ENCODE data around the gene DRD5. TPM values are rescaled to one million over a fixed set of nuclear protein-coding genes. Genes with fewer than 3 reads are reported as not detected.
"Not testable (repeated sequence)": the region's sequence is repeated elsewhere in the genome, so short reads cannot be mapped to it uniquely, and the experiment has no call there.

DRD5 gene
- not detected for total RNA-seq
- long read RNA-seq: 0 reads

DNA sequence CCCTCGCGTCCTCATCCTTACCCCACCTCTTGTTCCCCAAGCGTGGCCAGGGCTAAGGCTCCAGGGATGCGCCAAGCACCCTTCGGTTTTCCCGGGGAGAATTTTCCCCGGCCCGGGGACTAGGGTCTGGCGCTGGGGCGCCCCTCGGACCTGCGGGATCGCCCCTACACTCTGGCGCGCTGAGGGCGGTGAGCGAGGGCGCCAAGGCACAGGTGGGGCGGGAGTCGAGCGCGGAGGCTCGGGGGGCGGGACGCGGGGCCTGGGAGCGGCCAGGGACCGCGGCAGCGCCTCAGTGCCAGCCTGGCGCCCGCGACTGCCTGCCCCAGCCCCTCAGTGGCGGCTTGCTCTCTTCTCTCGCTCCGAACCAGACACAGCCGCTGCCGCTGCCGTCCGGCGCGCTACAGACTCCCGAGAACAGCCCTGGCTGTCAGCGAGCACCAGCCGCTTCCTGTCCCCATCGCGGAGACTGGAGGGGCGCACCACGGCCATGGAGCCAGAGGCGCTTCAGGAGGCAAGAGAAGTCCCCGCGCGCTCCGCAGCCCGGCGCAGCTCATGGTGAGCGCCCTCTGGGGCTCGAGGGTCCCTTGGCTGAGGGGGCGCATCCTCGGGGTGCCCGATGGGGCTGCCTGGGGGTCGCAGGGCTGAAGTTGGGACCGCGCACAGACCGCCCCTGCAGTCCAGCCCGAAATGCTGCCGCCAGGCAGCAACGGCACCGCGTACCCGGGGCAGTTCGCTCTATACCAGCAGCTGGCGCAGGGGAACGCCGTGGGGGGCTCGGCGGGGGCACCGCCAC, at the start of gene DRD5:
Gene DRD5, plus strand, starts transcription at position 292 of the 793 bp plus-strand sequence. Its CDS starts 396 bp downstream, at position 688.
- DNase-seq: no peak
- no peak for ATAC-seq (ENCODE audit: poor library complexity)
- intact Hi-C loops (cut with DNase I): no loop called here

DNA sequence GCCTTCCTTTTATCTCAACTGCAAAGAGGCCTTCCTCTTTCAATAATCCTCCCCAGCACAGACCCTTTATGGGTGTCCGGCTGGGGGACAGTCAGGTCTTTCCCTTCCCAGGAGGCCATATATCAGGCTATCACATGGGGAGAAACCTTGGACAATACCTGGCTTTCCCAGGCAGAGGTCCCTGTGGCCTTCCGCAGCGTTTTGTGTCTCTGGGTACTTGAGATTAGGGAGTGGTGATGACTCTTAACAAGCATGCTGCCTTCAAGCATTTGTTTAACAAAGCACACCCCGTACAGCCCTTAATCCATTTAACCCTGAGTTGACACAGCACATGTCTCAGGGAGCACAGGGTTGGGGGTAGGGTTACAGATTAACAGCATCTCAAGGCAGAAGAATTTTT, 49.2 kb upstream of the DRD5 start:
- ATAC-seq (ENCODE audit: poor library complexity); DNase-seq; intact Hi-C loops (cut with DNase I): not testable (repeated sequence)

DNA sequence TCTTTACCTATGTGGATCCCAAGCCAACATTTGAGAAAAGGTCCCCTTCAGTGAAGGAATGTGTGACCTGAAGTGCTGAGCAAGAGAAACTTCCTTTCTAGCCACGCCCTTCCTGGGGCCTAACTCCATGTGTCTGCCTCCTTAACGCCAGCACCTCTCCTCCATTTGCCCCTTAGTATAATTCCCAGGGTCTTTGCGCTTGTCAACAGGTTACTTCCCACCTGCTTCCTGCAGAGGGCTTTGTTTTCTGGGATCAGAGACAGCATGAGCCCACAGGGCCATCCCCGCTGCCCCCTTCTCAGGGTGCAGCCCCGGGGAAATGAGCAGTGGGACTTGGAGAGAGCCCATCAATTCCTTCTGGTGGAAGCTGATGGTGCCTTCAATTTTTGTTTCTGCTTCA, 45.9 kb upstream of the DRD5 start:
- DNase-seq (no peak), ATAC-seq (ENCODE audit: poor library complexity) (no peak)
- intact Hi-C loops (cut with DNase I): no loop called here

DNA sequence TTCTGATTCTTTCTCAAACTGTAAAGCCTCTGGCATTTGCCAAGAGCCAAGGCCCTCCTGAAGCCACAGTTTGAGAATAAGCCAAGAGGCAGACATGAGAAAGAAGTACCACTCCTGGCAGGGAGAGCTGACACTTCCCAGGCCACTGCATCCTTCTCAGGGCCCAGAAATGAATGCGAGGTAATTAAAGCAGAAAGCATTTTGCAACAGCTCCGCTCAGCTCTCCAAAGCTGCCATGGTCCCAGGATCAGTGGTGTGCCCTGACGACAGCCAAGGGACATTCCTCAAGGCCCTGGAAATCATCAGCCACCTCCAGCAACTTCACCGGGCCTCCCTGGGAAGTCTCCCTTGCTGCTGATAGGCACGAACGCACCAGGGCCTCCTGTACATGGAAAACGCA, 44.2 kb upstream of the DRD5 start:
- ATAC-seq (ENCODE audit: poor library complexity); DNase-seq; intact Hi-C loops (cut with DNase I): not testable (repeated sequence)

DNA sequence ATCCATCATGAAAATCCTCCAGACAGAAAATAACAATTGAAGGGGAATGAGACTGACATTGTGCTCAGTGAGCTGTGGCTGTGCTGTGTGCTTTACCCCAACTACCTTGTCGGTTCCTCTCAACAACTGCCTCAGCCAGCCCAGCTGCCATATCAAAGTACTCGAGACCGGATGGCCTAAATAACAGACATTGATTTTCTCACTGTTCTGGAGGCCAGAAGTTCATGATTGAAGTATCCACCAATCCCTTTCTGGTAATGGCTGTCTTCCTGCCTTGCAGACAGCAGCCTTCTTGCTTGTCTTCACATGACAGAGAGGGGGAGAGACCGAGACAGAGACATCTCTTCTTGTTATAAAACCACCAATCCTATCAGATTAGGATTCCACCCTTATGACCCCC, 37.6 kb upstream of the DRD5 start:
- ATAC-seq (ENCODE audit: poor library complexity); DNase-seq; intact Hi-C loops (cut with DNase I): not testable (repeated sequence)

DNA sequence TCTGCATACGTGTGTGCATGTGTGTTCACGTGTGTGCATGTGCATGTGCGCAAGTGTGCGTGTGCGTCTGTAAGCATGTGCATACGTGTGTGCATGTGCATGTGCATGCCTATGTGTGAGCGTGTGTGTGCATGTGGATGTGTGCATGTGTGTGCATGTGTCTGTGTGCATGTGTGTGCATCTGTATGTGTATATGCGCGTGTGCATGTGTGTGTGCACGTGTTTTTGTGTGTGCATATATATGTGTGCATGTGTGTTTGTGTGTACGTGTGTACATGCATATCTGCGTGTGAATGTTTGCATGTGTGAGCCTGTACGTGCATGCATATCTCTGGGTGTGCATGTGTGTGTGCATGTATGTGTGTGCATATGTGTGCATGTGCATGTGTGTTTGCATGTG, 35.7 kb upstream of the DRD5 start:
- intact Hi-C loops (cut with DNase I): no loop called here
- DNase-seq (no peak), ATAC-seq (ENCODE audit: poor library complexity) (no peak)

DNA sequence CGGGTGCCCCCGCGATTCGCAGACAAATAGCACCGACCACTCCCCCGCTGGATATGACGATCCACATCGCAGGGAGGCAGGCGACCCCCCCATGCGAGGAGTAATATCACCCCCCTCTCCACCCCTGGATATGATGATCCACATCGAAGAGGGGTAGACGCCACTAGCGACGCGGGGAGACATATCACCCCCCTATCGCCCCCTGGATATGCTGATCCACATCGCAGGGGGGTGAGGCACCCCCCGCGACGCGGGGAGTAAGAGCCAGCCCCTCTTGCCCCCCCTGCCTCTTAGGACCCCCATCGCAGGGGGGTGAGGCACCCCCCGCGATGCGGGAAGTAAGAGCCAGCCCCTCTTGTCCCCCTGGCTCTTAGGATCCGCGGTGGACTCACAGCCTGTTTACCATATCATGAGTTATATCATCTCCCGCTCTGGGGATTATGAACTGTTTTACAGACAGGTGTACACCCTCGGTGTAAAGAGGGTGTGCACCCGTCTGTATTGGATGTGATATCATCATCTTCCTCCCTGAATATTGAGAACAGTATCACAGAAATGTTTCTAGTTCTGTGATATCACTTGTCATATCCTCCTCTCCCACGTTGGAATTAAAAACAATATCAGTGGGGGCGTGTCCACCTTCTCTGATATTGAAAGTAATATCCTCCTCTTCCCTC, 22.7 kb upstream of the DRD5 start:
- intact Hi-C loops (cut with DNase I): no loop called here
- ATAC-seq (ENCODE audit: poor library complexity): no peak
- DNase-seq: no peak

DNA sequence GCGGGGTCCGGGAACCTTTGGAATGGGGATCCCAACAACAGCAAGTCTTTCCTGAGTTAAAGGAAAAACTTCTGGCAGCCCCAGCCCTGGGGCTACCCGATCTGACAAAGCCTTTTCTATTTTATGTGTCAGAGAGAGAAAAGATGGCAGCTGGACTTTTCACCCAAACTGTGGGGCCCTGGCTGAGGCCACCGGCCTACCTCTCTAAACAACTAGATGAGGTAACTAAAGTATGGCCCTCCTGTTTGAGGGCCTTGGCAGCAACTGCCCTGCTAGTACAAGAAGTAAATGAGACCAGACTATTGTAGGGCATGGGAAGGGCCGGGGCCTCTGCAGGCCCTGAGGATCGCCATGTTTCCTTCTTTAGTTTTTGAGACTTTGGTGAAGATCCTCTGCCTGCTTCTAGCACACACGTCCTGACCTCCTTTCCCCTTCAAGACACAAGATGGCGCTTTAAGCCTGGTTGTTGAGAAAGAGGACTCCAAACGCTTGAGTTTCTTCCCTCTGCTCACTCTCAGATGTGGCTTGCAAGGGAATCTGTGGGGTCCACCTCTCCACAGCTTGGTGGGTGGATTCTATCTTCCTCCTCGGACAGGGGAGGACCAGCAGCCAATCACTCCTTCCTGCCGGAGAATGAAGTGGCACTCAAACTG, 18.5 kb upstream of the DRD5 start:
- no peak for ATAC-seq (ENCODE audit: poor library complexity)
- intact Hi-C loops (cut with DNase I): no loop called here
- DNase-seq: no peak

DNA sequence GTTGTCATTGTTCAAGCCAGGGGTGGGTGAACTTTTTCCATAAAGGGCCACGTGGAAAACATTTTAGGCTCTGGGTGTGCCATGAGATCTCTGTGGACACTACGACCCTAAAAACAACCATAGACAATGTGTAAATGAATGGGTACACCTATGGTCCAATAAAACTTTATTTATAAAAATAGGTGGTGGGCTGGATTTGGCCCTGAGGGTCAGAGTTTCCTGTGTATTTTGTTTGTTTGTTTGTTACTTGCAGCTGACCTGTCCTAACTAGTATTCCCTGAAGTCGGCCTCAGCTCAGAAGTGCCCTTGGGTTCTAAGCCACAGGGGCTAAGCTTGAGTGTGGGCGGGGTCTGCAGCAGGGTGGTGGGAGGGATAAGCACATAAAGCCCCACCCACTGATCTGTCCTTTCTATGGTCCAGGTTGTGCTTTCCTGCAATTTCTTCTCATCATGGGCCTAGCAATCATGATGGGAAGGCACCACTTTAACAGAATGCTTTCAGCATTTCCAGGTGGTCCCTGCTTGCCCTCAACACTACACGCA, 17.2 kb upstream of the DRD5 start:
- intact Hi-C loops (cut with DNase I): loop anchor here (2.0 kb wide), 1 partner anchor 251 kb away; no protein-coding TSS in a partner anchor
- no peak for ATAC-seq (ENCODE audit: poor library complexity)
- DNase-seq: no peak

DNA sequence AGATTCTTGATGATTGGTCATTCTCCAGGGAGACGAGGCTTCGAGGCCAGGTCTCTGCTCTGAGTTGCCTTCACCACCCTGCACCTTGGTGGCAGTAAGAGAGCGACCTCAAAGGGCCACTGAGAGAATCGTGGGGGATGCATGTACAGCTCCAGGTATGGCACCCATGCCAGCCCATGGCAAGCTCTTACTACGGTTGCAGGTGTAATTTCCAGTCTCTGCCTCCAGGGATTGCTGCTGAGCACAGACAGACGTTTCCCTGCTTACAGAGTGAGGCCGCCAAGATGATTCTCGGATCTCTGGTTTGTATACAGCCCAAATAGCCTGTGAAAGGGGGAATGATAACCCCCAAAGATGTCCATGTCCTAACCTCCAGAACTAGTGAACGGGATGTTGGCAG, 16.3 kb upstream of the DRD5 start:
- intact Hi-C loops (cut with DNase I): loop anchor here (2.0 kb wide), 1 partner anchor 250 kb away; no protein-coding TSS in a partner anchor

DNA sequence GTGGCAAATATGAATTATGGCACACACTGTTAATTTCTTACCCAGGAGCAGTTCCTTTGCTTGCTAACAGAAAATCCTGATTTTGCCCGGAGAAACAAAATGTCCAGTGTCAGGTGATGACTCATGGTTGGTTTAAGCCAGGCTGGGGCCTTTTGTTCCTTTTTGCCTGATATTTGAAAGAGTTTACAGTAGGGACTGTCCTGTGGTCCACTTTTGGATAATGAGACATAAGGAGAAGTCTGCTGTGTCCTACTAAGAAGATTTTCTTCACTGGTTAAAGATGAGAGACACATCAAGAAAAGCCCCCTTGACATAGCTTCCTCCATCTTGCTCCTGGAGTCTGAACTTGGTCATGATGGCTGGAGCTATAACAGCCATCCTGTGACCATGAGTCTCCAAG, 12.1 kb upstream of the DRD5 start:
- no peak for ATAC-seq (ENCODE audit: poor library complexity)
- no peak for DNase-seq
- intact Hi-C loops (cut with DNase I): loop anchor here (2.0 kb wide), 1 partner anchor 125 kb away; no protein-coding TSS in a partner anchor

More for the DNA sequence above, 16.3 kb upstream of the DRD5 start:
- ATAC-seq (ENCODE audit: poor library complexity) (no peak), DNase-seq (no peak)

DNA sequence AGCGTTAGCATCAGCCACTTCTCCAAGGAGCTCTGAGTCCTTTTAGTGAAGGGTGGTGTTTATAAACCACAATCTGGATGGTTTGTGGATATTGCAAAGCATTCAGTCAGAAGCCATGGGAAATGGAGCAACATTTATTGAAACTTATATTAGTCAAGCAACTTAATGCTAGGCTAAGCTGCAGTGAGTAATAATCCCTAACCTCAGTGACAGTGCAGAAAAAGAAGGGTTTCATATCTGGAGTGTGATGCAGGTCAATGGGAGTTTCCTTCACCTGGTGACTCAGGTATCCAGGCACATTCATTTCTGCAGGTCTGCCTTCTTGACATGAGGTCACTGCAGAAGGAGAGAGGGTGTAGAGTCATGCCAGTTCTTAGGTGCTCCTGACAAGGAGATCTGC, 10.4 kb upstream of the DRD5 start:
- DNase-seq: no peak
- intact Hi-C loops (cut with DNase I): no loop called here

DNA sequence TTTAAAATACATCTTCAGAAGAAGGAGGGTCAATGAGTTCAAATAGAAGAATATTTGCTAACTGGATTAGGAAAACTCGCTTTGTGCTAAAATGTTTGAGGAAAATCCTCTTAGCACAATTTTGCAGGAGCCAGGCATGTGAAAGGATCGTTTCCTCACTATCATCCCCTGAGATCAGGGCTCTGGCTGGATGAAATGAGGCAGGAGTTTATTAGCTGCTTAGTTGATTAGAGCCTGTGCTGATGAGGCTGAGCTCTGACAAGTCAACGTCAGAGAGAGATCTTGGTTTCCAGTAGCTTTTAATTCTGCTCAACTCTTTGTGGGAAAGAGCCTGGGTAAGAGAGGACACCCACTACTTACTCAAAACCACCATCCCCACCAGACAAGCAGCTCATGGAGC, 8.0 kb upstream of the DRD5 start:
- intact Hi-C loops (cut with DNase I): no loop called here
- ATAC-seq (ENCODE audit: poor library complexity): no peak
- DNase-seq: no peak

More for the DNA sequence above, 10.4 kb upstream of the DRD5 start:
- no peak for ATAC-seq (ENCODE audit: poor library complexity)

DNA sequence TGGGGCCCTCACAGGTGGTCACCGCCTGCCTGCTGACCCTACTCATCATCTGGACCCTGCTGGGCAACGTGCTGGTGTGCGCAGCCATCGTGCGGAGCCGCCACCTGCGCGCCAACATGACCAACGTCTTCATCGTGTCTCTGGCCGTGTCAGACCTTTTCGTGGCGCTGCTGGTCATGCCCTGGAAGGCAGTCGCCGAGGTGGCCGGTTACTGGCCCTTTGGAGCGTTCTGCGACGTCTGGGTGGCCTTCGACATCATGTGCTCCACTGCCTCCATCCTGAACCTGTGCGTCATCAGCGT, 652 bp downstream of the DRD5 start:
- DNase-seq (no peak), ATAC-seq (ENCODE audit: poor library complexity) (no peak)
- intact Hi-C loops (cut with DNase I): no loop called here

DNA sequence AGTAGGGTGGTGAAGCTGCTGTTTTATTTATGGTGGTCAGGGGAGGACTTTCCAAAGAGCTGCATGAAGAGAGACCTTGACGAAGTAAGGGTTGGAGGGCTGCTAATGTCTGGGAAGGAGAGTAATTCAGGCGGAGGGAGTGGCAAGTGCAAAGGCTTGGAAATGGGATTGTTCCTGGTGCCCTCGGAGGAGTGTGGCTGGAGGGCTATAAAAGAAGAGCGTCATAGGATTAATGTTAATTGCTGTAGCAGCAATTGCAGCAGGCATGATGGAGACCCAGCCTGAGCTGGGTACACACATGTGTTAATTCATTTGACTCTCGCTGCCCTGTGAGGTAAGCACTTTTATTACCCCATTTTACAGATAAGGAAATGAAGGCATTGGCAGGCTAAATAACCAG, 4.5 kb downstream of the DRD5 start:
- ATAC-seq (ENCODE audit: poor library complexity); DNase-seq; intact Hi-C loops (cut with DNase I): not testable (repeated sequence)

DNA sequence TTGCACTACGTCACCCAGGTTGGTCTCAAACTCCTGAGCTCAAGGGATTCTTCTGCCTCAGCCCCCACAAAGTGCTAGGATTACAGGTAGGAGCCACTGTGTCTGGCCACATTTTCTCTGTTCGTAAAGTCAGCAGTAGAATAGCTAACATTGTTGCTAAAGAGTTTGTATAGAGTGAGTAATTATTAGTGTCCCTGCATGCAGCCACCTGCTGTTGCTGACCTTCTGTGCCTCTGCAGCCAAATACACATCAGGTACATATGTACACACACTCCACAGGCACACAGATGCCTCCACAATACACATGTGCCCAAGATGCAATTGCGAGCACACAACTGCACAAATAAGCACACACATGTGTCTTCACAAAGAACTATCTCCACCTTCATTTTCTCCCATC, 10.9 kb downstream of the DRD5 start:
- intact Hi-C loops (cut with DNase I): no loop called here
- DNase-seq: no peak
- no peak for ATAC-seq (ENCODE audit: poor library complexity)

DNA sequence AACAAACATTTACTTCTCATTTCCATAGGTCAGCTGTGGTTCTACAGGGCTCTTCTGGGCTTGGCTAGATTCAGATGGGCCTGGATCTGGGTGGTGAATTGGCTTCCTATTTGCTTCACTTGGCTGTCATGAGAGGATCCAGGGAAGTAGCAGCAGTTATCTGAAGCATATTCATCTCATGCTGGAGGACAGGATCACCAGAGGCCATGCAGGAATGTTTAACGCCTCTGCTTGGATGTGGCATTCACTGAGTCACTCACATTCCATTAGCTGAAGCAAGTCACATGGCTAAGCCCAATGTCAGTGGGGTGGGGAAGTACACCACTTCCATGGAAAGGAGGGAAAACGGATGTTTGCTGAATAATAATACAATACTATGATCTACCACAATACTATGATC, 15.2 kb downstream of the DRD5 start:
- DNase-seq; ATAC-seq (ENCODE audit: poor library complexity); intact Hi-C loops (cut with DNase I): not testable (repeated sequence)

DNA sequence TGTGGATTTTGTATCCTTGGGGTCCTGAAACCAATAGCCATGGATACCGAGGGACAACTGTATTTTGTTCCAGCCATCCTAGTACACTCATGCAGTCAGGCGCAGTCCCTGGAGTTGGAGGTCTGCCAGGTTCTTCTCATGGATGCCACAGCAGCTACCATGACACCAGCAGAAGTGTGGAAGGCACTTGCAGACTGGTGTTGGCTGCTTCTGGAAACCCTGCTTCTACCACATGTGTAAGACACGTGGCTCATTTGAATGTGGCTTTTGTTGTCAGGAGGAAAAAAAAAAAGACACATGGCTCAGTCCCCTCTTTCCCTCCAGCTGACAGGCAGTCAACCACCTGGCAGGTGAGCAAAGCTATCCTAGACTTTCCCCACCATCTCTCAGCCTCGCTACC, 19.4 kb downstream of the DRD5 start:
- DNase-seq: no peak
- ATAC-seq (ENCODE audit: poor library complexity): no peak
- intact Hi-C loops (cut with DNase I): no loop called here

DNA sequence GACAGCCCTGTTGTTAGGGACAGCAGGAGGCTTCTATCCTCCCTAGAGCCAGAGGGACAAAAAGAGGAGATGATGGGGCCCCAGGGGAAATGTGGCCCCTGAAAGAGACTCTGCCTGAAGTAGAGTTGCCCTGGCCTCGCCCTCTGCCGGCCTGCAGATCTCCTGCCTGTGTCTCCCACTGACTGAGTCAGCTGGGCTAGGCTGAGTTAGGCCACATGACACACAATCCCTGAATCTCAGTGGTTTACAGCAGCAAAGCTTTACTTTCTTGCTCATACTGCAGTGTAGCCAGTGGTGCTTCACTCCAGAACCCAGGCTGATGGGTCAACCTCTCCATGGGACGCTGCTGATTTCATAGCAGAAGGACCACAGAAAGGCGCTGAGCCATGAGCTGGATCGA, 23.5 kb downstream of the DRD5 start:
- no peak for DNase-seq
- intact Hi-C loops (cut with DNase I): no loop called here
- no peak for ATAC-seq (ENCODE audit: poor library complexity)
